Activated T-helper 1 cell treated with Interleukin-2 at 50 U/mL for 16 hours (primary cell): ENCODE data around the gene MRPL41.
"Not testable (repeated sequence)": the region's sequence is repeated elsewhere in the genome, so short reads cannot be mapped to it uniquely, and the experiment has no call there.

Source experiments
- DNase-seq: peaks from one replicate; pipeline ENCODE4 v3.0.0-alpha.2; 2020; ENCODE audit warnings: low read depth

The MRPL41 gene

GRCh38 chr9:137583957-137584356, 32.3 kb downstream of the MRPL41 start:
- DNase-seq = no peak

GRCh38 chr9:137586854-137587253, 35.2 kb downstream of the MRPL41 start:
- no peak for DNase-seq

- DNase-seq = no peak
Observed at GRCh38 chr9:137588311-137588710, 36.6 kb downstream of the MRPL41 start.

- DNase-seq = no peak
Observed at GRCh38 chr9:137588891-137589290, 37.2 kb downstream of the MRPL41 start.

GRCh38 chr9:137589441-137590122, 37.9 kb downstream of the MRPL41 start:
- DNase-seq = no peak

- DNase-seq = no peak
Observed at GRCh38 chr9:137590123-137590468, 38.4 kb downstream of the MRPL41 start.

- peak; percentile 89 for DNase-seq
Observed at GRCh38 chr9:137590469-137591383, 39.0 kb downstream of the MRPL41 start, which contains the start of gene ZMYND19. ZMYND19 (minus strand) TSS chr9:137590512; CDS start chr9:137590263, 249 bp downstream.

GRCh38 chr9:137592767-137593166, 41.1 kb downstream of the MRPL41 start:
- no peak for DNase-seq

GRCh38 chr9:137593176-137593575, 41.5 kb downstream of the MRPL41 start:
- DNase-seq = no peak

GRCh38 chr9:137596577-137596976, 44.9 kb downstream of the MRPL41 start:
- DNase-seq = not testable (repeated sequence)

- DNase-seq = no peak
Observed at GRCh38 chr9:137598943-137599342, 47.3 kb downstream of the MRPL41 start.
